A549 (cell line): ENCODE data around the gene CEP72. TPM values are rescaled to one million over a fixed set of nuclear protein-coding genes. Genes with fewer than 3 reads are reported as not detected.

Source experiments
- polyA plus RNA-seq, 4 experiments: library from polyadenylated mRNA; depleted of rRNA in 3 of 4; stranded (reverse); fragments of >200 nt; fragmentation: RNase III in 1 of 4; extraction: RNeasy Plus Mini Kit Qiagen cat#74134 plus additional on column Dnase treatment in 1 of 4; gene quantifications; 2 replicates in 3 of 4; 3 replicates in 1 of 4; pipeline ENCODE4 v1.2.3, GENCODE V29; 2011 to 2017

Gene CEP72
- polyA plus RNA-seq, 2 of the 4 experiments (the other 2 are of a cell fraction), result 10.8 to 11.1 TPM

Other genes with a start within 250 kb of the CEP72 start
- 20.0 and 25.1 TPM in 2 replicates for gene EXOC3, start 169.2 kb upstream of the CEP72 start, polyA plus RNA-seq (2011; rRNA removed)
- 33.6 to 36.2 TPM (median 34.0 TPM) in 3 replicates for gene EXOC3, start 169.2 kb upstream of the CEP72 start, polyA plus RNA-seq (2017; fragmentation: RNase III; extraction: RNeasy Plus Mini Kit Qiagen cat#74134 plus additional on column Dnase treatment)
- gene SLC9A3, start 87.9 kb upstream of the CEP72 start, polyA plus RNA-seq (2011; rRNA removed), result 1.3 and 1.5 TPM in 2 replicates
- 1.3 TPM in 3 replicates for gene SLC9A3, start 87.9 kb upstream of the CEP72 start, polyA plus RNA-seq (2017; fragmentation: RNase III; extraction: RNeasy Plus Mini Kit Qiagen cat#74134 plus additional on column Dnase treatment)
- gene TPPP, start 81.0 kb downstream of the CEP72 start, polyA plus RNA-seq (2011; rRNA removed), result 1.0 and 1.2 TPM in 2 replicates
- gene TPPP, start 81.0 kb downstream of the CEP72 start, polyA plus RNA-seq (2017; fragmentation: RNase III; extraction: RNeasy Plus Mini Kit Qiagen cat#74134 plus additional on column Dnase treatment), result 1.2 to 1.5 TPM (median 1.4 TPM) in 3 replicates
- gene ZDHHC11B, start 172.4 kb downstream of the CEP72 start, polyA plus RNA-seq (2011; rRNA removed), result 0.18 and 0.70 TPM in 2 replicates
- gene ZDHHC11B, start 172.4 kb downstream of the CEP72 start, polyA plus RNA-seq (2017; fragmentation: RNase III; extraction: RNeasy Plus Mini Kit Qiagen cat#74134 plus additional on column Dnase treatment), result 0.97 to 1.4 TPM (median 1.0 TPM) in 3 replicates
- 2.6 and 9.9 TPM in 2 replicates for gene ZDHHC11, start 238.6 kb downstream of the CEP72 start, polyA plus RNA-seq (2011; rRNA removed)
- gene ZDHHC11, start 238.6 kb downstream of the CEP72 start, polyA plus RNA-seq (2017; fragmentation: RNase III; extraction: RNeasy Plus Mini Kit Qiagen cat#74134 plus additional on column Dnase treatment), result 12.9 to 16.0 TPM (median 13.7 TPM) in 3 replicates